GM21390 (cell line): ENCODE data around the gene KIF3B.
"Not testable (repeated sequence)": the region's sequence is repeated elsewhere in the genome, so short reads cannot be mapped to it uniquely, and the experiment has no call there.

ENCODE experiments used
- ATAC-seq: cut with Tn5 transposase; IDR thresholded peaks from one replicate; pipeline ENCODE4 v1.9.1; 2021; ENCODE audit not compliant: unreplicated experiment

KIF3B gene

DNA sequence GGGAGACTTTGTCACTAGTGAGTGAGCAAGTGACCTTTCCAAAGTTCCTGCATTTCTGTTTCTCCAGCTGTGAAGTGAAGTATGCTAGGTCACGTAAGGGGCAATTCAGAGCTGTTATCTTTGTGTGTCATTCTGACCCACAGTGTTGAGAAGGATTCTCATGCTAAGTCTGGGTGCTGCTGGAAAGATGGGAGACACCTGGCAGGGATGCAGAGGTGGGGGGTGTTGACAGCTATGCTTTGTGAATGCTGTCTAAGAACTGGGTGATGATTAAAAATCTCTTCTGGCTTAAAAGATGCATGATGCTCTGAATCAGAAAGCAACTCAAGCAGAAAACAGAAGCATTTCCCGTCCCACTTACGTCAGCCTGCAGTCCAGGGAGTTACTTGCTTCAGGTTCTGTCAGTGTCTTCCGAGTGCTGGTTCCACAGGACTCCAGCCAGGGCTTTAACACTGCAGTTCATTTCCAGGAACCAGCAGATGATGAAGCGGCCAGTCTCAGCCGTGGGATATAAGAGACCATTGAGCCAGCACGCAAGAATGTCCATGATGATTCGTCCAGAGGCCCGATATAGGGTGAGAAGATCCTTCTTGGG is 49.7 kb downstream of the KIF3B start:
- ATAC-seq: no peak

DNA sequence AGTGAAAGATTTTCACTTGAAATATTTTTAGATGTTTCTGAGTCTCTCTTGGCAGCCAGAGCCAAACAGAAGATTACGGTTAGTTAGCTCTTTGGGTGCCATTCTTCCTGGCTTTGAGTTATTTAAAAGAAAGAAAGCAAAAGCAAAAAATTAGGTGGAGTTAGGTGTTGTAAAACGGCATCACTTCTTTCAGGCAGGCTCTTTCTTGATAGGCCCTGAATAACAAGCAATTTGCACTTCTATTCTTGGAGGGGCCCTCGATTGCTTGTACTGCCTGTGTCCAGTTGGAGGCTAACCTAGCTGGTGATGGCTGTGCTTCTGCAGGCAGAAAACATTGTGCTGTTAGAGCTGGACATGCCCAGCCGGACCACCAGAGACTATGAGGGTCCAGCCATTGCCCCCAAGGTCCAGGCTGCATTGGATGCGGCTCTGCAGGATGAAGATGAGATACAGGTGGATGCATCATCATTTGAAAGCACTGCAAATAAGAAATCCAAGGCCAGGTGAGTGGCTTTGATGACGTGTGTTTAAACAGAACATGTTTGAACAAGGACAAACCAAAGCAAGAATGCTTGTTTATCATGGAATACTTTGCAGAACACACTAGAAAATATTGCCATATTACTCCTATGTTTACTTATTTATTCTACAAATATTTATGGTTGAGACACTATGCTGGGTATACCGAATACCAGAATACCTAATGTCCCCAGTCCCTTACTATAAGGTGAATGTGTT is 52.5 kb downstream of the KIF3B start:
- no peak for ATAC-seq

DNA sequence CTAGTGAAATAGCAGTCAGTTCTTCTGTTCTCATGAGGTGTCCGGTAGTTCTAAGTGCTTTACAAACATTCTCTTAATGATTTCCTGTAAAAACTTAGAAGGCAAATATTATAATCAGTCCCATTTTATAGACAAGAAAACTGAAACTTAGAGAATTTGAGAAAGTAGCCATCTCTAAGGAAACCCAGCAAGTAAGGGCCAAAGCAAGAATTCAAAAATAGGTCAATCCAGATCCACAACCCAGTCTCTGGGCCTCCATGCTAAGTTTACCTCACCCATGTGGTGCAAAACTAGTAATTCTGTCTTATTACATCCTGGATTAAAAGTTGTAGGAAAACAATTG is 53.1 kb downstream of the KIF3B start:
- ATAC-seq: no peak

DNA sequence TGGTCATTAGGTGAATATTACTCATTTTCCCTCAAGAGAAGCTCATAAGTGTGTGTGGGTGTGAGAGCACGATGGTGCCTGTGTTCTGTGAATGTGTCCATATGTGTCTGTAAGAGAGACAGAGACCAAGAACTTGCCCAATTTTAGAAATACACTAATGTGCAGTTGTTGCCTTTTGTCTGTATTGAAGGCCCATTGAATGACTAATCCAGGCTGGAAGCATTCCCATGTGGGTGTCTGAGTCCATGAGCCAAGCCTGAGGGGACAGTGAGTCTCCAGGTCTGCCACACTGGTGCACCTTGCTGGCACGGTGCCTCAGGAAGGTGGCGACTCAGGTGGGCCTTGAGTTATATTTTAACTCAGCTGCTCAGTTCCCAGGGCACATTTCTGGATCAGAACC is 55.2 kb downstream of the KIF3B start:
- no peak for ATAC-seq

DNA sequence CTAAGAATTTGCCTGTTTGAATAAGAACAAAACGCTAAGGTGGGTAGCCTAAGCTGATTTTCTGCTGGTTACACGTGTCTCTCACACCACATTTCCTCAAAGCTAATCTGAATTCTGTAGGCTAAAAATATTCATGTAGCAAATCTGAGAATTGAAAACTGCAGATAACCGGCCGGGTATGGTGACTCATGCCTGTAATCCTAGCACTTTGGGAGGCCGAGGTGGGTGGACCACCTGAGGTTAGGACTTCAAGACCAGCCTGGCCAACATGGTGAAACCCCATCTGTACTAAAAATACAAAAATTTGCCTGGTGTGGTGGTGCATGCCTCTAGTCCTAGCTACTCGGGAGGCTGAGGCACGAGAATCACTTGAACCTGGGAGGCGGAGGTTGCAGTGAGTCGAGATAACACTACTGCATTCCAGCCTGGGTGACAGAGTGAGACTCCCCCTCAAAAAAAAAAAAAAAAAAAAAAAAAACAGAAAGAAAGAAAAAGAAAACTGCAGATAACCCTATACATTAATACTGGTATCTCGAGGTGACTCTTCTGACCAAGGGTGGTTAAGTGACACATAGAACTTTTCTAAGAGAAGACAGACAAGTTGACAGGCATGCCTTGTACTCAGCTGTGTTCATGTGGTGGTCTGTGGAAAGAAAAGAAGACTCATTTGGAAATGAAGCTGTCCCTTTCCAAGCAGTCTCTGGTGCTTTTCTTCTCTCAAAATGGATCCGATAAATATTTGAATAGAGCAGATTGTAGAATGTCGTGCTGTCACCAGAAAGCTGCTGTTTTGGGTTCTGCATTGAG is 55.9 kb downstream of the KIF3B start:
- peak; percentile 58 for ATAC-seq

DNA sequence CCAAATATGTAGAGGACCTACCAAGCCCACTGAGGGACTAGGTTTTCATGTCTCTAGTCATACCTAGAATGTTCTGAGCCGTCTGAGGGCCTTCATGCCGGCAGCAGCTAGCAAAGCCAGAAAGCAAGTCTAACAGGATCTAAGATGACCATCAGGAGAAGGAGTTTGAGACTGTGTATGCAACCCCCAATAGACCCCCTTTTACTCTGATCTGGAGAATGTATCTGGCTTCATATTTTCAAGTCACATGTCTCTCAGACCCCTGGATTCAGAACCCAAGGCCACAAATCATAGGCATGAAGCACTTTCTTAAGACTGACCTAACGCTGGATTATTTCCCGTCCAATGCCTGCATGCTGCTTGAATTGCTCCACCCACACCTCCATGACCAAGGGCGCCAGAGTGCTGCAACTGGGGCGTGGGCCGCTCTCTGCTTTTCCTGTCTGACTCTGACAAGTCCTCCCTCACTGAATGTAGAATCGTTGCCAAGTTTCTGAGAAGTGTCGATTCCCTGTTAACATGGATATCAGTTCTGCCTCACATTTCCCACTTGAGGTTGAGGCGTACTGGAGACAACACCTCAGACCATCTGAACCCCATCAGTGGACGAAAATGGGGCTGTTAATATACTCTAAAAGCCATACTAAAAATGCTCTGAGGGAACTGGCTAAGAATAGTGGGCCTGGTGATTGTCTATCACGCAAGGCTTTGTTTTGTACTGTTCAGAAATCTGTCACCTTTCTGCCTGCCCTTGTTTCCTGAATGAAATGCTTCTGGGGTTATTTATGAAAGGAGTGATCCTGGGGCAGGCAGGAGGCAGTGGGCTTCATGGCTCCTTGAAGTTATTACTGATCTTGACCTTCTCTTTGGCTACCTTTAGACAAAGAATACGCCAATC is 56.8 kb downstream of the KIF3B start:
- peak; percentile 30 for ATAC-seq

DNA sequence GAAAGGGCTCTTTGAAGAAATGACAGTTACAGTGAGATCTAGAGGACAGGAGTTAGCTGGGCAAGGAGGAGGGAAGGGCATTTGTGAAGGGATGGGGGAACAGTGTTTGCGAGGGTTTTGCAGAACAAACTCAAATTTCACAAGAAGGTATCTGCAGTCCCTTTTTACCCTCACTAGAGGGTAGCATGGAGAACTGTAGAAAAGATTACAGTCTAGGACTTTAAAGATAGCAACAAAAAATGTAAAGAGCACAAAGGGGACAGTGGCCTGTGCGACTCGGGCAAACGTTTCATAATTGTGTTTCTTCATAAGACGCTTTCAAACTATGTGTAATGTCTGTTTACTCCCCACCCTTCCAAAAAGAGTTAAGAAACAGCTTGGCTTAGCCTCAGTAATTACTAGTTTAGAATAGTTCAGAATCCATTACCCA is 59.5 kb downstream of the KIF3B start:
- ATAC-seq: no peak

DNA sequence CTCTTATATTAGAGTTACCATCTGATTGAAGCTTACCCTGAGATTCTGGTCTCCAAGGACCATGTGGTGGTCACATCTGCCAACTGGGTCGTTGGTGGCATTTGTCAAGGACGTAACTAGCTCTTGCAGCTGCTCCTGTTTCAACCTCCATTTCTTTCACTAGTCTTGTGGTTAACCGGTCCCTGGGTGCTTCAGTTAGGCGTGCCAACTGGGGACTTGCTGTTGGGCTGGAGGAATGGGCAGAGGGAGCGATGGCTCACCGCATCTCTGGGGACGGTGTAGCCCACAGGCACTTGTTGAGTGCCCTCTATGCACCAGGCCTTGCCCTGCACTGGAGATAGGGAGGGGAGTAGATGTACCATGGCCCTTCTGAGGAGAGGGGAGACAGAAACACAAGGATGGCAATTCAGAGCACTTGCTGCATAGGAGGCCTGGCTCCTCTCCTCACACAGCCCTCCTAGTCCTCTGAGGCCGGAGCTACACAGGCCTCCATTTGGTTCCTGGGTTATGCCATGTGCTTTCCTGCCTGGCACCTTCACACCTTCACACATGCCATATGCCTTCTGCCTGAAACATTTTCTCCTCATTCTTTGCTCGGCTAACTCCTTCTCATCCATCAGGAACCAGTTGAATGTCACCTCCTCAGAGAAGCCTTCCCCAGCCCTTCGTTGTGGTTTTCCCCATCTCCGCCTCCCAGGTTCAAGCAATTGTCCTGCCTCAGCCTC is 60.6 kb downstream of the KIF3B start:
- ATAC-seq: no peak

DNA sequence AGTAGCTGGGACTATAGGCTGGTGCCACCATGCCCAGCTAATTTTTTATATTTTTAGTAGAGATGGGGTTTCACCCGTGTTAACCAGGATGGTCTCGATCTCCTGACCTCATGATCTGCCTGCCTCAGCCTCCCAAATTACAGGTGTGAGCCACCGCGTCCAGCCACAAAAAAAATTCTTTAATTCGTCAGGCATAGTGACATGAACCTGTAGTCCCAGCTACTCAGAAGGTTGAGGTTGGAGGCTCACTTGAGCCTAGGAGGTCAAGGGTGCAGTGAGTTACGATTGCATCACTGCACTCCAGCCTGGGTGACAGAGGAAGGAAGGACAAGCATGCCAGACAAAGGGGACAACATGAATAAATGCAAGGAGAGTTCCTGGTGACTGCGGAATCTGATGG is 61.2 kb downstream of the KIF3B start:
- ATAC-seq: no peak

DNA sequence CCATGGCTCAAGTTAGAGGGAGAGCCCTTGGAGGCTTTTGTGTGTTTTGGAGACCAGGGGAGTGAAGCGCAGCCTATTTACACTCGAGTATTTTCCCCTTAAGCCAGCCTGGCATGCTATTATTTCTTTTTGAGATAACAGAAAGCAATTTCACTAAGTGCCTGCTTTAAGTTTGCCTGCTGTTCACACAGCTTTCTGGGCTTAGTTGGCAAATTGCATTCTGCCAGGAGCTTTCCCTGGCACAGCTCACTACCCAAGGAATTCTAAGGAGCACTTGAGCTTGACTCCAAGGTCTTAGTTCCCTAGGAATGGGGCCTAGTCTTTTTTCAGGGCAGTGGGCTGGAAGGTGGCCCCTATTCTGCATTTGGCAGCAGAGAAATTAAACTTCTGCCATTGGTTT is 61.7 kb downstream of the KIF3B start:
- ATAC-seq: no peak

DNA sequence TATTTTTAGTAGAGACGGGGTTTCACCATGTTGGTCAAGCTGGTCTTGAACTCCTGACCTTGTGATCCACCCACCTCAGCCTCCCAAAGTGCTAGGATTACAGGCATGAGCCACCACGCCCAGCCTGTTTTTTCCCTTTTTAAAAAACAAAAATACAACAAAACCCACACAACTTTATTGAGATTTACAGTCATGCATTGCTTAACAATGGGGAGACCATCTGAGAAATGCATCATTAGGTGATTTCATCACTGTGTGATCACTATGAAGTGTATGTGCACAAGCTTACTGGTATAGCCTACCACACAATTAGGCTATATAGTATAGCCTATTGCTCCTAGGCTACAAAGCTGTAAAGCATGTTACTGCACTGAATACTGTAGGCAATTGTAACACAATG is 63.6 kb downstream of the KIF3B start:
- ATAC-seq: not testable (repeated sequence)

DNA sequence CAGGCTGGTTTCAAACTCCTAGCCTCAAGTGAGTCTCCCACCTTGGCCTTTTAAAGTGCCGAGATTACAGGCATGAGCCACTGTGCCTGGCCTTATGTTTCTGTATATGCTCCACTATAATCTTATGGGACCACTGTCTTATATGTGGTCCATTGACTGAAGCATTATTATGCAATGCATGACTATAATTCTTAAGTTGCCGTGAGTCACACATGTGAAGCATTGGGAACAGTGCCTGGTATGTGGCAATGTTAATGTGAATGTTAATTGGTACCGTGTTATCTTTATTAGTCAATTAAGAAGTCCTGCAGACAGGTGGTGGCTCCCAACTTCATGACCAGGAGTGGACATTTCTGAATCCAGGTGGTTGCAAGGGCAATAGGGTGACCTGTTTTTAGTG is 66.0 kb downstream of the KIF3B start:
- ATAC-seq: no peak

DNA sequence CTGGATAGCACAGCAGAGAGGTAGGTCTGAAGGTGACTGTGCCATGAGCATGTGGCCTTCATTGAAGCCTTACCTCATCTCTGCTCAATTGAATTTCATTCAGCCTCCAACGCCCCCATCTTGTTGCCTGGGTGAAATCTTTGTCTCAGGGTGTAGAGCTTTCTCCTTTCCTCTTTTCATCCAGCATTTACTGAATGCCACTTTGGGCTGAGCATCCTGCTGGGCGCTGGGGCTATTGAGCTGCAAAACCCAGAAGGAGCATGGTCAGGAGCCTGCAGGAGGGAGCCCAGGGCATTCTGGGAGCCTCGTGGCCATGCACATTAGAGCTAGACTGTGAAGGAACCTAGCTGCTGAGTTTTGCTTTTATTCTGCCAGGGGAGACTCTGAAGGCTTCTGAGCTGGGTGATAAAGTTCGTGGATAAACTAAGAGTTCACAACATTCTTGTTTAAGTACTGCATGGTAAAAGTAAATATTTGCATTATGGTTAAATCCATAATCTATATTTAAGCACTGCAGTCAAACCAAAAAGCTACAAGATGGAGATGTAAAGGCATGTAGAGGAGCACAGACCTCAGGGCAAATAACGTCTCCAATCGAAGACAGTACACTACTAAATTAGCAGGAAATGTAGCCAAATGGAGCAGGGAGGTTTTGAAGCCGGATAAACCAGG is 67.5 kb downstream of the KIF3B start:
- no peak for ATAC-seq

DNA sequence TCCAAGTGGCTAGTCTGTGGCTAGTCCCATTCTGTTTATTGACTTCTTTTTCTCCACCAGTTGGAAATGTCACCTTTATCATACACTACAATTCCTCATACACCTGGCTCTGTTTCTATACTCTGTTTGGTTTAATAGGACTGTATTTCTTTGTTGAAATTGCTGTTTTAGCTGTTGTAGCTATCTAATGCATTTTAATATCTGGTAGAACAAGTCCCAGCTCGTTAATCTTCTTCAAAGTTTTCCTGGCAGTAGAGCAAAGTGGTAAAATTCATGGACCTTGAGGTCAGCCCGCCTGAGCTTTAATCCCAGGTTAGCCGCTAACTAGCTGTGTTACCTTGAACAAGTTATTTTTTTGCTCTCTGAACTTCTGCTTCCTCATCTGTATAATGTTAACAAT is 70.8 kb downstream of the KIF3B start:
- ATAC-seq: no peak

DNA sequence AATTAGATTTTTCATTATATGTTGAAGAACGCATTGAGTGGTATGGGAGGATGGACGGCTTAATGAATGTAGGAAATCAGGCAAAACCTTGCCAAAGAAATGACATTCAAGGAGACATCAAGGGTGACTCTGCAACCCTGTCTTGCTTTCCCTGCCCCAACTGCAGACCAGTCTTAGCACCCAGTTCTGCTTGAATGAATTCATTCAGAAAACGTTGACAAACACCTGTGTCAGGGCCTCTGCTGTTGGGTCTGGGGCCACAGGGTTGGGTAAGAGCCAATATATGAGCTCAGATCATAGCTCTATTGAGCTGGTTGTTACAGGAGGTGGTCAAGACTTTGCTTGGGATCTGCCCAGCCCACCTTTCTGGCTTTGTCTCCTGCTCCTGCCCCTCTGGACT is 73.0 kb downstream of the KIF3B start:
- no peak for ATAC-seq

DNA sequence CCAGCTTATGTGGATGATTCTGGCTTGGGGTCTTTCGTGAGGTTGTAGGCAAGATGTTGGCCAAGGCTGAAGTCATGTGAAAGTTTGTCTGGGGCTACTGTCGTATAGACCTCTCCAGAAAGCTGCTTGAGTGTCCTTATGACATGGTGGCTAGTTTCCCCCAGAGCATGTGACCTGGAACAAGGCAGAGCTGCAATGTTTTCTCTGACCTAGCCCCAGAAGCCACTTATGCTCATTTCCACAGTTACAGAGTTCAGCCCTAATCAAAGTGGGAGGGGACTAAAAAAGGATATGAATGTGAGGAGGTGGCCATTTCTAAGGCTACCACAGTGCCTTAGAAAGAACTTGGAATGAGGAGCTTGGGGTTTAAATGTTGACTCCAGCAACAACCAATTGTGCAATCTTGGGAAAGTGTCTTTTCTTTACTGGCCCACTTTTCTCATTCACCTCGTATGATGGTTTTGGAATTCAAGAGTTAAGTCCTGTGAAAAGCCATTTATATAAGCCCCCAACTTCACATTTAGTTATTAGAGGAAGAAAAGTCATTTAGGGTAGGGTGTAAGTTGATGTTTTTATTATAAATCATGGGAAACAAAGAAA is 74.8 kb downstream of the KIF3B start:
- no peak for ATAC-seq

DNA sequence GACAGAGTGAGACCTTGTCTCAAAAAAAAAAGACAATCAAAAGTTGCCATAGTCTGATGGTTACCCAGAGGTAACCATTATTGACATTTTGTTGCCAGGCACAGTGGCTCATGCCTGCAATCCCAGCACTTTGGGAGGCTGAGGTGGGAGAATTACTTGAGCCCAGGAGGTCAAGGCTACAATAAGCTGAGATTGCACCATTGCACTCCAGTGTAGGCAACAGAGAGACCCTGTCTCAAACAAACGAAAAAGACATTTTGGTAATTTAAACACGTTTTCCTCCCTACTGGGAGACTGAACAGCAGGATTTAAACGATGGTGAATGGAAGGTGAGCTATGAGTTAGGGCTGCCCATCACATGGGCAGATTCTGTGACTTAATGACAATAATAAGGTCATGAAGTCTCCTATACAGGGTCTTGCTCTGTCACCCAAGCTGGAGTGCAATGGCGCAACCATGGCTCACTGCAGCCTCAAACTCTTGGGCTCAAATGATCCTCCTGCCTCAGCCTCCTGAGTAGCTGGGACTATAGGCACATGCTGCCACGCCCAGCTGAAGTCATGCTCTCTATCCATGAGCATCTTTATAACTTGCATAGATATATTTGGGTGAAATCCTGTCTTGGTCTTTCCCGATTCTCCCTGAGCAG is 76.5 kb downstream of the KIF3B start:
- ATAC-seq: no peak

DNA sequence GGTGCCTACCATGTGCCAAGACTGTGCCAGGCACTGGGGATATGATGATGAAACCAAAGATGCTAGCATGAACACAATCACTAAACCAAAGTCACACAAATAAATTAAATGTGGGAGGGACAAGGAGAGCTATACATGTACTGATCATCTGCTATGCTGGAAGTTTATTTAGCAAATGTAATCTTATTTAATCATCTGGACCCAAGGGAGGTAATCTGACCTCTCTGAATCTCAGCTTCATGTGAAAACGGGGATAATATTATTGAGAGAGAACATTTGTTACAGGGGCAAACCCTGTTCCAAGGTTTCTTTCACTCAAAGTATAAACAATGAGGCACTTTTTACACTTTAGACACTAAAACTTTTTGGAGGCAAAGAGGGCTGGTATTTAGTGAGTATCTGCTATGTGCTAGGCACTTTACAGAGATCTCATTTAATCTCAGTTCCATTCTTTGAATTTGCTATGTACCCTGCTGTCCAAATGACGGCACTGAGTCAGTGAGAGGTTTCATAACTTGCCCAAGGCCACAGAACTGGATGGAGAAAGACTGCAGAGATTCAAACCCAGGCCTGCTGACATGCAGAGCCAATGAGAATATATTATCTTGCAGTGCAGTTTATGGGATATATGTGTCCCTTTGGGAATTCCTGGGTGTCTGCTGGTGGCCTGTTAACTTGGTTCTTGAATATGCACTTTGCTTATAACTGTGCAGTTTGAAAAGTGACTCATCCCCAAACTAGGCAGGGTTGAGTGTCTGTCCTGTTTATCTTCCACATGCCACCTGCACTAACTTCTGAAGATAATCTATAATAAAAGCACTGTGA is 77.4 kb downstream of the KIF3B start:
- peak; percentile 27 for ATAC-seq
